ENCODE data around the gene SPIRE2.
"Not testable (repeated sequence)": the region's sequence is repeated elsewhere in the genome, so short reads cannot be mapped to it uniquely, and the experiment has no call there.

Gene SPIRE2

DNA sequence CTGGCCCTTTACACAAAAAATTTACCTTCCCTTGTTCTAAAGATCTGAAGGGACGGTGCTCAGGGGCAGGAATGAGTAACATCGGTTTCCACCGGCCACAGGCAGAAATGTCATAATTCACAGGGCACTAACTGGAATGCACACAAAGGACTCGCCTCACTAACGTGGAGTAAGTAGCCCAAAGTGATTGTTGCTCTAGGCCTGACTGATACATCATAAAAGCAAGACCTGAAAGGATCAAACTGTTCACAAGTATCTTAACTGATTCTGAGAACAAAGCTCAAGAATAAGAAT, 36.2 kb downstream of the SPIRE2 start:
- no peak for DNase-seq (ENCODE audit: low spot score)

DNA sequence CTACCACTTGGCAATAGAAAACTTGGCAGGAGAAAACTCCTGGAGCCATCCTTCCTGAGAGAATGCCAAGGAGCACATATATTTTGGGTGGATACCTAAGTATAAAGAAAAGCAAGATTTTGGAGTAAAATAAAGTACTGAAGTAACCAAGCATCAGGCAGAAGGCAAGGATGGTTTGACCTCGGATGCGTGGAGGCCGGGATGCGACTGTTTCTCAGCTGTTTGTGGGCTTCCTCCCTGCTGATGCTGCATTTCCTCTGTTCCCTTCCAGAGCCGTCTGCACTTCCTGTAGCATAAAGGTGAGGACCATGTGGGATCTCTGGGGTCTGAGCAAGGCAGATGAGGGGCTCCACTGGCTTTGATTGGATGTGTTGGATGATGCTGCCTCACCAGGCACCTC, 39.6 kb downstream of the SPIRE2 start:
- no peak for DNase-seq (ENCODE audit: low spot score)

- DNase-seq (ENCODE audit: low spot score), result no peak
Measured at GRCh38 chr16:89869911-89870310, 41.6 kb downstream of the SPIRE2 start.

- no peak for DNase-seq (ENCODE audit: low spot score)
Measured at GRCh38 chr16:89870440-89870839, 42.2 kb downstream of the SPIRE2 start.

- no peak for DNase-seq (ENCODE audit: low spot score)
Measured at GRCh38 chr16:89871895-89872294, 43.6 kb downstream of the SPIRE2 start.

GRCh38 chr16:89873109-89873971, 45.1 kb downstream of the SPIRE2 start, which contains the start of gene TCF25:
Gene TCF25, plus strand, starts transcription at chr16:89873592. Its CDS starts 76 bp downstream, at chr16:89873668.
- DNase-seq (ENCODE audit: low spot score), result peak; percentile 81

GRCh38 chr16:89873972-89874689, 45.9 kb downstream of the SPIRE2 start:
- DNase-seq (ENCODE audit: low spot score), result peak; percentile 90

DNA sequence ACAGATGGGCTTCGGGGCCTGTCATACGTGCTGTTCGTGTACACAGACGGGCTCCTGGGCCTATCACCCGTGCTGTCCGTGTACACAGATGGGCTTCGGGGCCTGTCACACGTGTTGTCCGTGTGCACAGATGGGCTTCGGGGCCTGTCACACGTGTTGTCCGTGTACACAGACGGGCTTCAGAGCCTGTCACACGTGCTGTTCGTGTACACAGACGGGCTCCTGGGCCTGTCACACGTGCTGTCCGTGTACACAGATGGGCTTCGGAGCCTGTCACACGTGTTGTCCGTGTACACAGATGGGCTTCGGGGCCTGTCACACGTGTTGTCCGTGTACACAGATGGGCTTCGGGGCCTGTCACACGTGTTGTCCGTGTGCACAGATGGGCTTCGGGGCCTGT, 50.8 kb downstream of the SPIRE2 start:
- not testable (repeated sequence) for DNase-seq (ENCODE audit: low spot score)

GRCh38 chr16:89880477-89881367, 52.4 kb downstream of the SPIRE2 start:
- DNase-seq (ENCODE audit: low spot score), result no peak

- DNase-seq (ENCODE audit: low spot score), result no peak
Measured at GRCh38 chr16:89881368-89881730, 53.1 kb downstream of the SPIRE2 start.

DNA sequence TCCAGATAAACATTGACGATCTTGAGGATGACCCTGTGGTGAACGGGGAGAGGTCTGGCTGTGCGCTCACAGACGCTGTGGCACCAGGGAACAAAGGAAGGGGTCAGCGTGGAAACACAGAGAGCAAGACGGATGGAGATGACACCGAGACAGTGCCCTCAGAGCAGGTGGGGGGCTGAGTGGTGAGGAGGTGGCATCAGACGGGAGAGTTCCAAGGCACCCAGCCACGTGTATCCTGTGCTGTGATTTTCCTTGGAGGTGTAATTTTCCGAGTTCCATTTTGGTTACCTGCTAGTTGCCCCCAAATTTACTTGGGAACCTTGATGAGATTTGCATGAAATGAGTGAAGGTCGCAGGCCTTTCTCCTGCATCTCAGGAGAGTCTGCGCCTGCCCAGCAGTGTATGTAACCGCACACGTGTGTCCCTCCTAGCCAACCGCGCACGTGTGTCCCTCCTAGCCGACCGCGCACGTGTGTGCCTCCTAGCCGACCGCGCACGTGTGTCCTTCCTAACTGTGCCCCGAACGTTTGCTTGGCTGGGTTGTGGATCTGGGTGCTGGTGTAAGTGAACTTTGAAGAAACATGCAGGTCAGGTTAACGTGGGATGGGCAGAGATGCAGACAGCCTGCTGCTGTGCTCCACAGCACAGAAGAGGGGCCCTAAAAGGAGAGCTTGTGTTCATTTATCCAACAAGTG, 55.2 kb downstream of the SPIRE2 start:
- DNase-seq (ENCODE audit: low spot score), result no peak

GRCh38 chr16:89884041-89884421, 55.8 kb downstream of the SPIRE2 start:
- DNase-seq (ENCODE audit: low spot score), result no peak

- no peak for DNase-seq (ENCODE audit: low spot score)
Measured at GRCh38 chr16:89887243-89887642, 59.0 kb downstream of the SPIRE2 start.

GRCh38 chr16:89890200-89890599, 61.9 kb downstream of the SPIRE2 start:
- DNase-seq (ENCODE audit: low spot score), result no peak

- no peak for DNase-seq (ENCODE audit: low spot score)
Measured at GRCh38 chr16:89890886-89891657, 62.8 kb downstream of the SPIRE2 start.

DNA sequence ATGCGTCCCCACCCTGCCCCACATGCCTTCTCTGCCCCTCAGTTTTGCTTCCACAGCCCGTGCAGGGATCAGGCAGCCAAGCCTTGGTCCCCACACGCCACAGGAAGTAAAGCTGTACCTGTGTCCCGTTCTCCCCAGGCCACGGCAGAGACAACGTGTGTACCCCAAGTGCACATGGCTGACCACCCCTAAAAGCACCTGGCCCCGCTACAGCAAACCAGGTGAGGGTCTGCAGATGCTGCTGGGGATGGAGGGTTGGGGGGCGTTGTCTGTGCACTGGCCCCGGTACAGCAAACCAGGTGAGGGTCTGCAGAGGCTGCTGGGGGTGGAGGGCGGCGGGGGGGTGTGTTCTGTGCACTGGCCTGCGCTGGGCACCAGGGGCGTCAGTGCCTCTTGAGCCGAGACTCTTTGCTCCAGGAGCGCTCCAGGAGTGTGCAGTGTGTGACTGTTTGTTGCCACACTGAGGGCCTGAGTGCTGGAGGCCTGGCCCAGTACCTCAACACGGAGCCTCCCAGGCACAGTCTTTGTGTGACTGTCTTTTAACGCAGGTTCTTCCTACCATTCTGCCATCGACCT, 63.9 kb downstream of the SPIRE2 start:
- no peak for DNase-seq (ENCODE audit: low spot score)

DNA sequence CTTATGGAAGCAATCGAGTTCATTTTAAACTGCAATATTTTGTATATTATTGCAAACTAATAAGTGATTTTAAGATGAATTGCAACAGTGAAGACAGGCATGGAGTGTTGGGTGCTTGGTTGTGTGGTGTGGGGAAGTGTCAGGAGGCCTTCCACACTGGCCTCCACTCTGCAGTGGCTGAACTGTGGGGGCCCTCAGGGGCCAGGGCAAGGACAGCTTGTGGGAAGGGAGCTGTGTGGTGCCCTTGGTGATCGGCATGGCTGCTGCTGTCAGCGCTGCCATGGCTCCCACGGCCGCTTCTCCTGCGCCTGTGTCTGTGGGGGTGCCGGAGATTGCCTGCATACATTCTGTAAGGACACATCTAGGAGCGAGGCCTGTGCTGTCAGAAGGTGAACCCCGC, 64.4 kb downstream of the SPIRE2 start:
- no peak for DNase-seq (ENCODE audit: low spot score)

- DNase-seq (ENCODE audit: low spot score), result peak; percentile 61
Measured at GRCh38 chr16:89893642-89894548, 65.6 kb downstream of the SPIRE2 start.

- no peak for DNase-seq (ENCODE audit: low spot score)
Measured at GRCh38 chr16:89895482-89896250, 67.4 kb downstream of the SPIRE2 start.

All from cerebellar cortex (tissue), 1 donor.